Suprapubic skin (tissue), 3 donors: ENCODE measurements around the gene COX7A2.

Experiments
- EP300 ChIP-seq: sonication (generic); formaldehyde crosslinking; IDR thresholded peaks from one replicate; pipeline ENCODE4 v1.6.1; 2017; ENCODE audit warnings: antibody characterized with exemption
- TF ChIP-seq, protein P1 (sequence below), 2 donors: fragments of 200-600 bp in 1 of 2; fragments of 450-650 bp in 1 of 2; sonication (generic) in 1 of 2; IDR thresholded peaks; one replicate each; pipeline ENCODE4 v1.5.1; 2016 to 2019; ENCODE audit warnings: antibody characterized with exemption in 2 of 2, mild to moderate bottlenecking in 1 of 2, moderate library complexity in 1 of 2

- TF ChIP-seq, protein P1, sequence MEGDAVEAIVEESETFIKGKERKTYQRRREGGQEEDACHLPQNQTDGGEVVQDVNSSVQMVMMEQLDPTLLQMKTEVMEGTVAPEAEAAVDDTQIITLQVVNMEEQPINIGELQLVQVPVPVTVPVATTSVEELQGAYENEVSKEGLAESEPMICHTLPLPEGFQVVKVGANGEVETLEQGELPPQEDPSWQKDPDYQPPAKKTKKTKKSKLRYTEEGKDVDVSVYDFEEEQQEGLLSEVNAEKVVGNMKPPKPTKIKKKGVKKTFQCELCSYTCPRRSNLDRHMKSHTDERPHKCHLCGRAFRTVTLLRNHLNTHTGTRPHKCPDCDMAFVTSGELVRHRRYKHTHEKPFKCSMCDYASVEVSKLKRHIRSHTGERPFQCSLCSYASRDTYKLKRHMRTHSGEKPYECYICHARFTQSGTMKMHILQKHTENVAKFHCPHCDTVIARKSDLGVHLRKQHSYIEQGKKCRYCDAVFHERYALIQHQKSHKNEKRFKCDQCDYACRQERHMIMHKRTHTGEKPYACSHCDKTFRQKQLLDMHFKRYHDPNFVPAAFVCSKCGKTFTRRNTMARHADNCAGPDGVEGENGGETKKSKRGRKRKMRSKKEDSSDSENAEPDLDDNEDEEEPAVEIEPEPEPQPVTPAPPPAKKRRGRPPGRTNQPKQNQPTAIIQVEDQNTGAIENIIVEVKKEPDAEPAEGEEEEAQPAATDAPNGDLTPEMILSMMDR (IDR thresholded peaks at IDR 0.05) = no peak
- no peak for TF ChIP-seq EP300
These were observed 36.8 kb downstream of the COX7A2 start for GRCh38 chr6:75206576-75207342.
